ELR (cell line): ENCODE measurements around the gene PKP4.
A peak's percentile ranks its signal among the peaks of the same experiment; 100 is the strongest.

Experiments
- DNase-seq: peaks from one replicate; pipeline ENCODE4 v3.0.0-alpha.2; 2015; ENCODE audit warnings: low read depth

The PKP4 gene

DNA sequence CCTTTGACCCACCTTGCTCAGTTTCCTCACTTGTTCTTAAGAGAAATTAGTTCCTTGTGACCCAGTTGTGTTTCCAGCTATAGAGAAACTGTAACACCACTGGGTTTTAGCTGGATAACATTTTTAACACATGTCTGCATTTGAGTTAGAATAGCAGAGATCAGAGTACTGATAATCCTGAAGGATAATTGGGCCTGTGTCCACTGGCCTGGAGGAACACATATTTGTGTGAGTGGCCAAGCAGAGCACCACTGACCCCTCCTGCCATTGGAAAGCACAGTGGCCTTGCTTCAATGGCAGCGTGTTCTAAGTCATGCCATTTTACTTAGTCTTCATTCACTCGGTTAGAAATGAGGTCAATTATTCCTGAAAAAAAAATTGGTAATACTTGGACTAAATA lies 42.6 kb downstream of the PKP4 start:
- DNase-seq: no peak

DNA sequence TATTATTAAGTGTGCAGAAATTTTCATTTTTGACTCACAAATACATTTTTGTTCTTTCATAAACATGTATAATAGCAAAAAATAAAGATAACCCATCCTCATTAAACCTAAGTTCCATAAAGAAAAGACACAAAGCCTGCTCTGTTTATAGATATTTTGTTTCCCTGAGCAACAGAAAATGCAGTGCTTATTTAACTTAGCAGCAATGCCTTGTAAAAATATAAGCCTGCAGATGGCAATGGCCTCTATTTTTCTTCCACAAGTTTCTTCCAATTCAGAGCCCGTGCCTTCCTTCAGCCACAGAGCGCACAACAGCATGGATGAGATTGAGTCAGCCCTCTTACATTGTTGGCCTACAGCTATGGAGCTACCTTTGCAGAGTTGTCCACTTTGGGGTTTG lies 43.6 kb downstream of the PKP4 start:
- DNase-seq: no peak

- no peak for DNase-seq
Measured at GRCh38 chr2:158501301-158501700, 44.5 kb downstream of the PKP4 start.

GRCh38 chr2:158502974-158503373 lies 46.2 kb downstream of the PKP4 start:
- DNase-seq: peak; percentile 88

DNA sequence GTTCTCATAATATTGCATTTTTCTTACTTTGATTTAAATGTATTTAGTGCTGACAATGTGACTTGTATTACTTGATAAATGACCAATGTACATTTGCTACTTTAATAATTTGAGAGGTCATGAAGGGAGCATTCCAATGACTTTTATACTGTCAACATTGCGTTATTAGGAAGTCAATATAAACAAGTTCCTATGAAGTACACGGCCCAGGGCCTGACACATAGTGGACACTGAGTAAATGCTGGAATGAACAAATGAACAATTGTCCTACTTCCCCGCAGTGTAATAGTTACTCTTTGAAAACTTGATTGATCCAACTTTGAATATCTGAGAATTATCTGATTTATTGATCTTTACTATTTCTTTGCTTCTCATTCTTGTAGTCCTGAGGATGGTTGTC lies 47.3 kb downstream of the PKP4 start:
- no peak for DNase-seq

DNA sequence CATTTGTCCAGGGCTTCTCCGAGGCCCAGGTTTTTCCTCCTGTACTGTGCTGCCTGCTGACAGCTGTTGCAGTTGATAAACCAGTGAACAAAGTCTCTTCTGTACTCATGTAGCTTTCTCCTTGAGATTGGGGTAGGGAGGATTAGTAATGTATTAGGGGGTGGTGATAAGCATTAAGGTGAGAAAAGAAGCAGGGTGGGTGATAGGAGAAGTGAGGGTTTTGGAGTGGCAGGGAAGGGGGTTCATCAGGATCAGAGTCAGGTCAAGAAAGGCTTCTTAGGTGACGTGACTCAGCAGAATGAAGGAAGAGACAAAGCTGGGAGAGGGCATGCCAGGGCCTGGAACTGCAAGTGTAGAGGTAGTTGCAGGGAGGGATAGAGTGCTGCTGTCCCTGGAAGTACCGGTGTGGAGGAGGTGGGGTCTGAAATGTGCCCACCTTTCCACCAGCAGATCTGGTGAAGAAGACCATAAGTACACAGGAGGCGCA lies 48.7 kb downstream of the PKP4 start:
- DNase-seq: no peak

DNA sequence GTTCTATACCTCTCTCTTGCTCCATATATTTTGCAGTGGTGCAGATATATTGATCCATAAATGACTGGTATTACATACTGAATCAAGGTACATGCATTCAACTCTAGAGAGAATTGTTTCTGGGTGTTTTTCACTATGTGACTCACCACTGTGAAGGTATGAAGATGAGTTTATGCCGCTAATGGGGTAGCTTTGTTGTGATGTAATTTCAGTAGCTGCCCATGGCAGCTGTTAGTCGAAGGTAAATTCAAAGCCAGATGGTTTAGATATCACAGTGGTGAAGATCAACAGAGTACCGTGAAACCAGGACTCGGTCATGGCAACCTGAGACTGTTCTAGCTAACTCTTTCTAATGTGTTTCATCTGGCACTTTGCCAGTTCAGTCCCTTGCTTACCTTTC lies 50.4 kb downstream of the PKP4 start:
- no peak for DNase-seq

DNA sequence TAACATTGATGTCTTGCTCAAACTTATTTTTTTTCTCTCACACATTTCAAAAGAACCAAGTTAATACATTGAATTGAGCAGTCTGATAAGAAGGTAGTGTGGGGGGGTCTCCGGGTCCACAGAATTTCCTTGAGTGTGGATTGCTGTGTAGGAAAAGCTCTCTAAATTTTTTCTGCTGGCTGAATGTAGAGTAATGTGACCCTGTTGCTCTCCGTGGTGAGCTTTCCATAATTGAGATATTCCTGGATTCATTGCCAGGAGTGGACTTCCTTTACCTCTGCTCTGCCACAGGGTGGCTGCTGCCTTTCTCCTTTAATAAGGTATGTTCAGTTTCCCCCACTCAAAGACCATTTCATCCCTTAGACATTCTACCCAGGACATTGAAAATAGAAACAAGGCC lies 50.9 kb downstream of the PKP4 start:
- no peak for DNase-seq

GRCh38 chr2:158509928-158510797 lies 53.4 kb downstream of the PKP4 start:
- peak; percentile 32 for DNase-seq

GRCh38 chr2:158510887-158511286 lies 54.1 kb downstream of the PKP4 start:
- DNase-seq: no peak

GRCh38 chr2:158511706-158512105 lies 55.0 kb downstream of the PKP4 start:
- no peak for DNase-seq

DNA sequence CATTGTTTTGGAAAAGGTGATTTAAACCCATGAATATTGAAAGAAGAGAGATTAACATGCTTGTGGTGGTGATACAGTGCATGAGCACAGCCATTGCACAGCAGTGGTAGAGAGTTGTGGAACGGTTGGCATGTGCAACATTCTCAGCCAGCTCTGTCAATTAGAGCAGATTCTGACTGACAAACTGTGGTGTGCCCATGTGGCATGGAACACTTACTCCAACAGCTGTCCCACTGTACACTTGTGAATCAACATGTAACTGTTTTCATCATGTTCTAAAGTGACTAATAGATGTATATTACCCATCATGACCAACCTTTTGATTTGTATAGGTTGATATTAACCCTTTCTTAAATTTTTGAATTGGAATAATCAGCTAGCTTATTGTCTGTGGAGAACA lies 55.6 kb downstream of the PKP4 start:
- no peak for DNase-seq

DNA sequence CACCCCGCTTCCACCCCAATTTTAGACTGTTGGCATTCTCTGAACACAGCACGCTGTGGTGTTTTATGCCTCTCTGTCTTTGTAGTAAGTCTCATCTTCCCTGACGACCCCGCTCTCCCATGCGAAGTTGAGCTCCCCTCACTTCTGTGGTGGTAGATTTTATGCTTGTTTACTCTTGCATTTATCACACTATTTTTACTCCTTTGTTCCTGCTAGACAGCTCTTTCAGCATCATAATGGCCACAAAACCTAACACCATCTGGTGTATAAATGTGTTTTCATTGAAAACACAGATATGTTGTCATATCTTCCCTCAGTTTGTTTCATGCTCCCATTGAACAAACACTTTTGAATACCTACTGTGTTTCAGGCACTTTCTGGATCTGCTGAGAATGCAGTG lies 57.1 kb downstream of the PKP4 start:
- no peak for DNase-seq

DNA sequence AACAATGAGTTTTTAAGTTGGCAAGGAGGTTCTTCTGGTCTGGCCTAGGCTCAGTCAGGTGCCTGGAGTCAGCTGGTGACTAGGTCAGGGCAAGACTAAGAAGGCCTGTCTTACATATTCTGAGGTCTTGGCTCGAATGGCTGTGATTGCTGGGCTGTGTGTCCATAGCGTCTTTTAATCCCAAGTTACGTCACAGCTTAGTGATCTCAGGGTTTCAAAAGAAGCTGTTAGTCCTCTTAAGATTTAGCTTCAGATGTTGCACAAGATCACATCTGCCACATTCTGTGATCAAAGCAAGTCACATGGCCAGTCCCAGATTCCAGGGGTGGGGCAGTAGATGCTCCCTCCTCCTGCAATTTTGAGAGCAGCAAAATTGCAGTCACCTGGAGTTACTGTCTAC lies 61.3 kb downstream of the PKP4 start:
- no peak for DNase-seq

DNA sequence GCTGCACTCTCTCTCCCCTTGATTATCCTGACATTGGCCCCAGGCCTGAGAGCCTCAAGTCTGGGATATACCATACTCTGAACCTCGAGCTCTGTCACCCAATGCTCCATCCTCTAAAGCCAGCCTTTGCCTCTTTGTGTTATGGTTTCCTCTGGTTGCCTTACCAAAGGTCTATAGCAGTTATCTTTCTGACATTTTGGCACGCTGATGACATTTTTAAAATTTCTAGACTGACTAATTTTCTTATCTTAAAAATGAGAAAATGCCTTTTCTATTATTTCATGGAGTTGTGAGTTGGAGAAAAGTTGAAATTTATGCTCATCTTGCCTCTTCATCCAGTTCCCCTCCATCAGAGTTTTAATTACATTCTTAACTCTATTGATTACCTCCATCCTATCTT lies 62.7 kb downstream of the PKP4 start:
- no peak for DNase-seq

DNA sequence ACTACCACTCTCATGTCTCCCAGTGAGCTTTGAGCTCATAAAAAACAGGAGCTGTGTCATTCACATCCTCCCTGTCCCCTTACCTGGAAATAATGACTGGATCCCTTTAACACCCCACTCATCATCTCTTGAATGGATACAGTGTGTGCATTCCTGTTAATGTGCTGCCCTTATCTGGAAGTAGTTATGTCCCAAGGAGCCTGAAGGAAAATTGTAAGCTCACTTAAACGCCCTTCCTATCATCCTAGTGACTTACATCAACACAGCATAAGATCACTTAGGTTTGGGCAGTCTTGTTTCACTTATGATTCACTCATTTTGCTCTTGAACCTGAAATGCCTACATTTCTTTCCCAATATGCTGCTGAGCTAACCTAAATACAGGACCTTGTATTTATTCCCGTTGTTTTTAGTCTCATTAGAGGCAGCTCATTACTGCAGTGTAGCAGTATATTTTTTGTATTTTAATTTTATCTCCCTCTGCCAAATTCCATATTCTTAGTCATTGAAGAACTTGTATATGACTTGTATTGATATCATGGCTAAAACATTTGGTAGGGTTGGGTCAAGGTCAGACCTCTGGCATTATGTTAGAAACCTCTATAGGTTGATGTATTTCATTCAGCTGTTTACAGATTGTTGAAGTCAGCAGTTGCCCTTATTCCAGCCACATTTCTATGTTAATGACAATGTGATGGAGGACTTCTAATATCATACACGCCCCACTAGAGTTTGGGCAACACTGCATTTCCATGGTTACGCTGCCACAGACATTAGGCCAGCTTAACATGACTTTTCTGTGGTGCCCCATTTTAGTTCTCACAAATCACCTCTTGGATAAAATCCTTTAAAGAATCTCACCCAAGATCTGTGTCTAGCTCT lies 72.9 kb downstream of the PKP4 start:
- peak; percentile 67 for DNase-seq

DNA sequence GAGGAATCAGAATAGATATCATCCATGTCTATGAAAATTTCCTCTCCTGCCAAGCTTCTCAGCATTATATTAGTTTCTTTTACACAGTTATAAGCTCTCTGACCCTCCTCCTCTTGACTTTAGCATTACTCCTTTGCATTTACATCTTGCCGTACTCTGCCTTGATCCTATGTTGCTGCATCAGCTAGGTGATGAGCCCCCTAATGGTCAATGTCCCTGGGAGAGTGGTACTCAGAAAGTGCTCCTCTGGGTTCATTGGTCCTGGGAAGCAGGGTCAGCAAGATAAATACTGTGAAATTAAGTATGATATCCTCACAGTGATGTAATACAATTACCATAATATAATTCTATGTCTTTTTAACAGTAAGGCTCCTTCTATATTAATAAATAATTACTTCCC lies 74.1 kb downstream of the PKP4 start:
- no peak for DNase-seq

DNA sequence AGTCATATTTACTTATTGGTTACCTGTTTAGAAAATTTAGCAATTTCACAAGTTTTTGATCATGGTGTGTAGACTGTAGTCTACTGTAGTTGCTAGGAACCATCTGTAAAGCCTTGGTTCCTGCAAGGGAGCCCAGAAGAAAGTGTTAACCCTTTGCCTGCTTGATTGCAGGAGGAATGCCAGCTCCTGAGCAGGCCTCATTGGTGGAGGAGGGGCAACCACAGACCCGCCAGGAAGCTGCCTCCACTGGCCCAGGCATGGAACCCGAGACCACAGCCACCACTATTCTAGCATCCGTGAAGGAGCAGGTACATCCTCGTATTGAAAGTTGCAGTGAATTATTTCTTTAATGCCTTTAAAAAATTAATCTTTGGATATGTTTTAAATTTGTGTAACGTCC lies 76.3 kb downstream of the PKP4 start:
- no peak for DNase-seq

DNA sequence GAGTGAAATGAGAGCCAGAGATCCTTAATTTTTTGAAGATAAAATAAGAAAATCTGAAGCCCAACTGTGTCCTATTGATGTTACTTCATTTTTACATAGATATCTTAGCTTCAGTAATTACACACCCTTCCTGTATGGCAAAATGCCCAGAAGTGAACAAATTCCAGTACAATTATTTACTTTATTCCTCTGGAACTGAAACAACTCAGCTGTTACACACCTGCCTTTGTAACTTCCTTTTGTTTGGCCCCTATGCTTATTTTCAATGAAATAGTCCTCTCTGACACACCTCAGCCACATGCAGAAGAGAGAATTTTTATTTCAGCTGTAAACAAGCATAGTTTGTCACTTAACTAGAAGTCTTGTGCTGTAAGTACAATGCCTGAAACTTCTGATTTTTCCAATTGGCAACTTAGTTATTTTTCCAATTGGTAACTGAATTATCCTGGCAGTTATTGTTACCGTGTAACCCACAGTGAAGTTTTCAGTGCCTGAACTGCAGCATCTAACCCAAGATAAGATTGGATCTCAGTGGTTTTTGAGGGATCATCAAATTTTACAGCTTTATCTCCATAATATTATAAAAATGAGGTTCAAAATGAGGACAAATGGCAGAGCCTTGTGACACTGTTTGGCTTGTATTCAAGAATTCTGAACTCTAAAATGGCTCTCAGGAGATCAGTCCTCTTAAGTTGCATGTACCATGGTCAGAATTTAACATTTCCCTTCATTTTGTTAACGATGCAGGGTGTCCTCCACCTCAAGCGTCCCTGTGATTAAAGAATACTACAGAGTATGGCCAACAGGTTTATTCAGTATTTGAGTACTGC lies 82.6 kb downstream of the PKP4 start:
- peak; percentile 87 for DNase-seq

GRCh38 chr2:158542577-158542976 lies 85.8 kb downstream of the PKP4 start:
- DNase-seq: peak; percentile 38

GRCh38 chr2:158543957-158544356 lies 87.2 kb downstream of the PKP4 start:
- no peak for DNase-seq

DNA sequence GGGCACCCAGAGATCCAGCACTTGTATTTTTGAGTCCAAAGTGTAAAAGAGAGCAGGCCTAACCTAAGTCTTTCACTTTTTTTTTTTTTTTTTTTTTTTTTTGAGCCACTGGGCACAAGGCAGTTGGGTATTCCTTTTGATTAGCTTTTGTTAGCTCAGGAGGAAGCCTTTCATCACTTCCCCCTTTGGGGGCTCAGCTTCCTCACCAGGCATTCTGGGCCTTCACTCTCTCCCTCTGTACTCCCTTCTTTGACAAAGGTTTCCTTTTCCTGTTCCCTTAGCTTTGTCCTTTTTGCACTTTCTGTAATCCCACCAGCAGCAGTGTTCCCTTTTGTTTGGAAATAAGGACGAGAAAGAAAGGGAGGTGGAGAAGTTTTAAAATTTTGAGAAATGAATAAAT lies 88.2 kb downstream of the PKP4 start:
- no peak for DNase-seq
